HCT116 (cell line): ENCODE measurements around the gene GABPB1. TPM values are rescaled to one million over a fixed set of nuclear protein-coding genes. Genes with fewer than 3 reads are reported as not detected.

ENCODE experiments used
- ATAC-seq: fragments of 200-7000 bp; cut with Tn5 transposase; 2 replicates; pipeline ENCODE4 v1.9.1; 2020; ENCODE audit warnings: mild to moderate bottlenecking, moderate library complexity
- BruUV-seq: library from RNA; stranded (reverse); fragments of 400-500 nt; replicated peaks from 2 replicates; lab custom pipeline; 2021; lab: Mats Ljungman, UMichigan
- CTCF ChIA-PET: fragments of 300-600 bp; sonication (Branson Sonifier 250); formaldehyde crosslinking; loops from one replicate; lab custom pipeline; 2021; ENCODE audit warnings: antibody characterized with exemption; lab: Charles Lee
- POLR2A ChIA-PET: fragments of 300-600, 350-600 bp; sonication (Branson Sonifier 250); formaldehyde crosslinking; loops from one replicate; lab custom pipeline; 2021; ENCODE audit warnings: antibody characterized with exemption; lab: Charles Lee
- RAD21 ChIA-PET, 2 experiments: fragments of 300-600 bp; sonication (Branson Sonifier 250); formaldehyde crosslinking; loops; one replicate each; lab custom pipeline; 2023; ENCODE audit warnings: low total read pairs in 2 of 2; ENCODE audit not compliant: uncharacterized antibody in 2 of 2, unreplicated experiment in 2 of 2, low non-redundant PET in 1 of 2; lab: Charles Lee
- DNase-seq: peaks from one replicate; pipeline ENCODE4 v3.0.0-alpha.2; 2010; ENCODE audit warnings: low read depth, low spot score
- H2AFZ ChIP-seq: fragments of 200-600 bp; shearing (Covaris generic), sonication (generic); 2 replicates; pipeline ENCODE4 v1.6.1; 2017; ENCODE audit warnings: low read depth, mixed run types, mixed read lengths, antibody characterized with exemption, low read length; ENCODE audit not compliant: poor library complexity, severe bottlenecking
- H3K27ac ChIP-seq: 2 replicates; pipeline ENCODE4 v1.5.1; 2012; ENCODE audit warnings: low read depth, low read length
- H3K27me3 ChIP-seq: fragments of 200-600 bp; sonication (generic); 2 replicates; pipeline ENCODE4 v1.6.1; 2016; ENCODE audit warnings: mixed run types, low read length, mixed read lengths; ENCODE audit not compliant: insufficient read depth
- H3K36me3 ChIP-seq, 2 experiments: fragments of 200-500 bp in 1 of 2; fragments of 200-600 bp in 1 of 2; sonication (Bioruptor generic) in 1 of 2; sonication (generic) in 1 of 2; 2 replicates each; pipeline versions ENCODE4 v1.5.1 to v1.6.1; 2014 to 2016; ENCODE audit warnings: low read length in 2 of 2, inconsistent platforms in 1 of 2, mixed read lengths in 1 of 2, mixed run types in 1 of 2; ENCODE audit not compliant: insufficient read depth in 2 of 2, control insufficient read depth in 1 of 2
- H3K4me1 ChIP-seq, 2 experiments: fragments of 200-600 bp in 1 of 2; sonication (generic) in 1 of 2; 2 replicates each; pipeline versions ENCODE4 v1.5.1 to v1.6.1; 2012 to 2017; ENCODE audit warnings: low read length in 2 of 2, inconsistent platforms in 1 of 2, mild to moderate bottlenecking in 1 of 2, mixed read lengths in 1 of 2, mixed run types in 1 of 2, moderate library complexity in 1 of 2; ENCODE audit not compliant: insufficient read depth in 2 of 2, control insufficient read depth in 1 of 2
- H3K4me2 ChIP-seq: fragments of 200-600 bp; sonication (generic); 2 replicates; pipeline ENCODE4 v1.6.1; 2017; ENCODE audit warnings: mixed run types, low read length, mixed read lengths
- H3K4me3 ChIP-seq, 2 experiments: fragments of 200-600 bp in 1 of 2; sonication (generic) in 1 of 2; replicated peaks in 1 of 2; 2 replicates each; pipeline ENCODE4 v1.5.1; 2011 to 2016; ENCODE audit warnings: low read length in 2 of 2, control low read depth in 1 of 2, low read depth in 1 of 2, mild to moderate bottlenecking in 1 of 2, mixed read lengths in 1 of 2, mixed run types in 1 of 2
- H3K79me2 ChIP-seq: fragments of 200-600 bp; sonication (generic); 2 replicates; pipeline ENCODE4 v1.6.1; 2017; ENCODE audit warnings: mild to moderate bottlenecking, mixed run types, low read length, moderate library complexity, mixed read lengths; ENCODE audit not compliant: insufficient read depth
- H3K9ac ChIP-seq: fragments of 200-600 bp; sonication (generic); 2 replicates; pipeline ENCODE4 v1.6.1; 2016; ENCODE audit warnings: low read length, mixed read lengths
- H3K9me2 ChIP-seq: fragments of 200-600 bp; sonication (generic), shearing (Covaris generic); 2 replicates; pipeline ENCODE4 v1.6.1; 2017; ENCODE audit warnings: mixed run types, mild to moderate bottlenecking, moderate library complexity; ENCODE audit not compliant: insufficient read depth
- H3K9me3 ChIP-seq, 2 experiments: fragments of 200-500 bp in 1 of 2; fragments of 200-600 bp in 1 of 2; sonication (Bioruptor generic) in 1 of 2; sonication (generic) in 1 of 2; 2 replicates each; pipeline ENCODE4 v1.6.1; 2014 to 2017; ENCODE audit warnings: low read length in 2 of 2, mixed read lengths in 2 of 2, inconsistent platforms in 1 of 2, low read depth in 1 of 2, mild to moderate bottlenecking in 1 of 2, mixed run types in 1 of 2, moderate library complexity in 1 of 2; ENCODE audit not compliant: control insufficient read depth in 1 of 2, insufficient read depth in 1 of 2
- H4K20me1 ChIP-seq: fragments of 200-600 bp; sonication (generic), shearing (Covaris generic); 2 replicates; pipeline ENCODE4 v1.6.1; 2017; ENCODE audit warnings: mixed run types, mild to moderate bottlenecking, moderate library complexity; ENCODE audit not compliant: insufficient read depth
- CEBPB ChIP-seq: IDR thresholded peaks from 2 replicates; pipeline ENCODE4 v1.6.1; 2012; ENCODE audit warnings: low read depth
- EGR1 ChIP-seq: IDR thresholded peaks from 2 replicates; pipeline ENCODE4 v1.6.1; 2012; ENCODE audit warnings: low read depth
- EZH2 ChIP-seq: fragments of 200-600 bp; sonication (generic); IDR thresholded peaks from 2 replicates; pipeline ENCODE4 v1.6.1; 2017; ENCODE audit warnings: antibody characterized with exemption, mixed run types
- EZH2phosphoT487 ChIP-seq: fragments of 200-600 bp; IDR thresholded peaks from 2 replicates; pipeline ENCODE4 v1.6.1; 2018; ENCODE audit warnings: antibody characterized with exemption, borderline replicate concordance
- JUND ChIP-seq: IDR thresholded peaks from 2 replicates; pipeline ENCODE4 v1.6.1; 2012
- POLR2A ChIP-seq: IDR thresholded peaks from 2 replicates; pipeline ENCODE4 v1.7.0; 2011; ENCODE audit warnings: borderline replicate concordance; ENCODE audit not compliant: insufficient read depth, insufficient read length; ENCODE audit errors: extremely low read depth
- POLR2AphosphoS5 ChIP-seq: IDR thresholded peaks from 2 replicates; pipeline ENCODE4 v1.6.1; 2011; ENCODE audit warnings: mild to moderate bottlenecking, low read depth, low read length, moderate library complexity
- RAD21 ChIP-seq: IDR thresholded peaks from 2 replicates; pipeline ENCODE4 v1.6.1; 2012; ENCODE audit warnings: low read depth, mild to moderate bottlenecking
- SIN3A ChIP-seq: IDR thresholded peaks from 2 replicates; pipeline ENCODE4 v1.6.1; 2012; ENCODE audit warnings: low read depth
- SP1 ChIP-seq: IDR thresholded peaks from 2 replicates; pipeline ENCODE4 v1.6.1; 2012; ENCODE audit warnings: low read depth
- TCF7L2 ChIP-seq: IDR thresholded peaks from 2 replicates; pipeline ENCODE4 v1.7.0; 2011; ENCODE audit warnings: borderline replicate concordance, inconsistent platforms; ENCODE audit not compliant: insufficient read depth, insufficient read length; ENCODE audit errors: extremely low read depth
- ZNF274 ChIP-seq: fragments of 200-500 bp; sonication (Bioruptor generic); IDR thresholded peaks from 2 replicates; pipeline ENCODE4 v1.6.1; 2014; ENCODE audit warnings: mild to moderate bottlenecking, low read depth, low read length, inconsistent platforms
- intact Hi-C: fragments of 100-400 bp; cut with micrococcal nuclease; formaldehyde crosslinking; loops from 2 replicates; pipeline ENCODE4 v1.10.0; 2022
- total RNA-seq: library from RNA; stranded (reverse); gene quantifications from one replicate; pipeline ENCODE4 v1.2.1, GENCODE V29; 2021; ENCODE audit not compliant: unreplicated experiment
- TF ChIP-seq, protein P1 (sequence below): IDR thresholded peaks from 2 replicates; pipeline ENCODE4 v1.6.1; 2011; ENCODE audit warnings: mild to moderate bottlenecking, low read length, moderate library complexity; ENCODE audit not compliant: insufficient replicate concordance; ENCODE audit errors: extremely low read depth

Gene GABPB1
- total RNA-seq, 1 experiment from 2014 or later, result 20.1 TPM

DNA sequence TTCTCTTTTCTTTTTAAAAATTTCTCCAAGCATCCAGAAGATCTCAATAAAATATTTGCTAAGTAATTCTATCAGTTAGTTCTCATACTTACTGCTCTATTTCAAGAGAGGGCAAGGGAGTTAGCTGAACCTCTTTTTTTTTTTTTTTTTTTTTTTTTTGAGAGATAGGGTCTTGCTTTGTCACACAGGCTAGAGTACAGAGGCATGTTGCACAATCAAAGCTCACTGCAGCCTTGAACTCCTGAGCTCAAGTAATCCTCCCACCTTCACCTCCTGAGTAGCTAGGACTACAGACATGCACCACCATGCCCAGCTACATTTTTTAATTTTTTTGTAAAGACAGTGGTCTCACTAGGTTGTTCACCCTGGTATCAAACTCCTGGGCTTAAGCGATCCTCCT, 110.8 kb downstream of the GABPB1 start:
- Histone ChIP-seq H3K9me2 (no peaks in the 10 kb centered on the region), H2AFZ (no peak overlapping the region), H3K36me3 (no peaks in the 10 kb centered on the region), H3K9ac (no peak overlapping the region), H4K20me1 (no peaks in the 10 kb centered on the region), H3K27ac (no peak overlapping the region), H3K27me3 (no peaks in the 10 kb centered on the region), H3K4me1 (no peaks in the 10 kb centered on the region), H3K9me3 (no peaks in the 10 kb centered on the region), H3K4me3 (no peak overlapping the region), H3K79me2 (no peaks in the 10 kb centered on the region), H3K4me2 (no peak overlapping the region)
- TF ChIP-seq SP1 (no peak), JUND (no peak), CEBPB (no peak), EZH2 (no peak), POLR2AphosphoS5 (no peak), TCF7L2 (no peak), SIN3A (no peak), EGR1 (no peak), POLR2A (no peak), ZNF274 (no peak), RAD21 (no peak), EZH2phosphoT487 (no peak)
- TF ChIP-seq, protein P1, sequence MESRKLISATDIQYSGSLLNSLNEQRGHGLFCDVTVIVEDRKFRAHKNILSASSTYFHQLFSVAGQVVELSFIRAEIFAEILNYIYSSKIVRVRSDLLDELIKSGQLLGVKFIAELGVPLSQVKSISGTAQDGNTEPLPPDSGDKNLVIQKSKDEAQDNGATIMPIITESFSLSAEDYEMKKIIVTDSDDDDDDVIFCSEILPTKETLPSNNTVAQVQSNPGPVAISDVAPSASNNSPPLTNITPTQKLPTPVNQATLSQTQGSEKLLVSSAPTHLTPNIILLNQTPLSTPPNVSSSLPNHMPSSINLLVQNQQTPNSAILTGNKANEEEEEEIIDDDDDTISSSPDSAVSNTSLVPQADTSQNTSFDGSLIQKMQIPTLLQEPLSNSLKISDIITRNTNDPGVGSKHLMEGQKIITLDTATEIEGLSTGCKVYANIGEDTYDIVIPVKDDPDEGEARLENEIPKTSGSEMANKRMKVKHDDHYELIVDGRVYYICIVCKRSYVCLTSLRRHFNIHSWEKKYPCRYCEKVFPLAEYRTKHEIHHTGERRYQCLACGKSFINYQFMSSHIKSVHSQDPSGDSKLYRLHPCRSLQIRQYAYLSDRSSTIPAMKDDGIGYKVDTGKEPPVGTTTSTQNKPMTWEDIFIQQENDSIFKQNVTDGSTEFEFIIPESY, result no peak
- CTCF ChIA-PET, result no interaction called here
- RAD21 ChIA-PET, result no interaction called here
- BruUV-seq, result no TSS peak
- no peak for ATAC-seq
- intact Hi-C loops, result no loop called here
- POLR2A ChIA-PET, result no interaction called here
- DNase-seq, result no peak
